ENCODE measurements around the gene PRX. TPM values are rescaled to one million over a fixed set of nuclear protein-coding genes. Genes with fewer than 3 reads are reported as not detected.

Gene PRX, protein sequence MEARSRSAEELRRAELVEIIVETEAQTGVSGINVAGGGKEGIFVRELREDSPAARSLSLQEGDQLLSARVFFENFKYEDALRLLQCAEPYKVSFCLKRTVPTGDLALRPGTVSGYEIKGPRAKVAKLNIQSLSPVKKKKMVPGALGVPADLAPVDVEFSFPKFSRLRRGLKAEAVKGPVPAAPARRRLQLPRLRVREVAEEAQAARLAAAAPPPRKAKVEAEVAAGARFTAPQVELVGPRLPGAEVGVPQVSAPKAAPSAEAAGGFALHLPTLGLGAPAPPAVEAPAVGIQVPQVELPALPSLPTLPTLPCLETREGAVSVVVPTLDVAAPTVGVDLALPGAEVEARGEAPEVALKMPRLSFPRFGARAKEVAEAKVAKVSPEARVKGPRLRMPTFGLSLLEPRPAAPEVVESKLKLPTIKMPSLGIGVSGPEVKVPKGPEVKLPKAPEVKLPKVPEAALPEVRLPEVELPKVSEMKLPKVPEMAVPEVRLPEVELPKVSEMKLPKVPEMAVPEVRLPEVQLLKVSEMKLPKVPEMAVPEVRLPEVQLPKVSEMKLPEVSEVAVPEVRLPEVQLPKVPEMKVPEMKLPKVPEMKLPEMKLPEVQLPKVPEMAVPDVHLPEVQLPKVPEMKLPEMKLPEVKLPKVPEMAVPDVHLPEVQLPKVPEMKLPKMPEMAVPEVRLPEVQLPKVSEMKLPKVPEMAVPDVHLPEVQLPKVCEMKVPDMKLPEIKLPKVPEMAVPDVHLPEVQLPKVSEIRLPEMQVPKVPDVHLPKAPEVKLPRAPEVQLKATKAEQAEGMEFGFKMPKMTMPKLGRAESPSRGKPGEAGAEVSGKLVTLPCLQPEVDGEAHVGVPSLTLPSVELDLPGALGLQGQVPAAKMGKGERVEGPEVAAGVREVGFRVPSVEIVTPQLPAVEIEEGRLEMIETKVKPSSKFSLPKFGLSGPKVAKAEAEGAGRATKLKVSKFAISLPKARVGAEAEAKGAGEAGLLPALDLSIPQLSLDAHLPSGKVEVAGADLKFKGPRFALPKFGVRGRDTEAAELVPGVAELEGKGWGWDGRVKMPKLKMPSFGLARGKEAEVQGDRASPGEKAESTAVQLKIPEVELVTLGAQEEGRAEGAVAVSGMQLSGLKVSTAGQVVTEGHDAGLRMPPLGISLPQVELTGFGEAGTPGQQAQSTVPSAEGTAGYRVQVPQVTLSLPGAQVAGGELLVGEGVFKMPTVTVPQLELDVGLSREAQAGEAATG (N-terminal part only)
- total RNA-seq (2021; ENCODE audit: unreplicated experiment) (3.4 TPM), Bru-seq, nascent RNA (percentile 36 among the genes with signal in this experiment), BruChase-seq, experiment 1, labeled RNA remaining after a 2-hour chase (percentile 44 among the genes with signal in this experiment), BruChase-seq, experiment 2, labeled RNA remaining after a 6-hour chase (percentile 50 among the genes with signal in this experiment)
- polyA plus RNA-seq (2012; ENCODE audit: insufficient read length), result 4.0 TPM
- long read RNA-seq, partial matches to known transcripts, result 1 of 4 reads
- long read RNA-seq, other reads (novel, unspliced or antisense), result 3 of 4 reads

DNA sequence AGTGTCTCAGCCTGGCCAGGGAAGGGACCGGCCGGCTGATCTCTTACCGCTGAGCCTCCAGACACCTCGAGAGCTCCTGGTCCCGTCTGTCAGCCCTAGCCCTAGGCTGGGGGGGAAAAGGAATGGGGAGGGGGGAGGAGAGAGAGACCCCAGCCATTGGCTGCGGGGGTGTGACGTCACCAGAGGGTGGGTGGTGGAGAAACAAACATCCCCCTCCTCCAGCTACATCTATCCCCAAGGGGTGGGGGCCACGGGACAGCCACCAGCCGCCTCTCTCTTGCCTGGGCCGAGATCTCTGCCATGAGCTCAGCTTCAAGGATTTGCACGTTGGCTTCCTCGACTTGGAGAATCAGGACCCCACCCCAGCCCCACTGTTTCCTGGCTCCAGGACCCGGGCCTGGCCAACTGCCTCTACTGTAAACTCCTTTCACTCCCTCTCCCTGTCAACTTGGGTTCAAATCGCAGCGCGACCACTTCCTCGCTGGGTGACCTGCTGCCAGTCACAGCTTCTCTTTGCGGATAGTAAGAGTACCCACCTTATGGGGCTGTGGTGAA is at the start of gene PRX:
Gene PRX, minus strand, starts transcription at position 88 of the 555 bp plus-strand sequence. CDS start 5,446 bp downstream, outside the sequence.
- H3K9me3 ChIP-seq (ENCODE audit: control insufficient read depth, insufficient read depth, low read depth, low read length), result no peaks in the 10 kb centered on the region
- in situ Hi-C loops (cut with HindIII; ENCODE audit: low pct_unique_long_range_greater_than_20kb, low sequenced_read_pairs), result no loop called here
- POLR2A ChIA-PET, result interaction anchor here (0.6 kb wide), 1 partner anchor 185 kb away, joined by 5 read pairs; no protein-coding TSS in a partner anchor
- no TSS peak for BruUV-seq (replicated peaks)
- peaks cover 12% of the 10 kb centered on the region for H3K4me1 ChIP-seq (ENCODE audit: control insufficient read depth, insufficient read depth, low read length)
- TF ChIP-seq, protein P1, sequence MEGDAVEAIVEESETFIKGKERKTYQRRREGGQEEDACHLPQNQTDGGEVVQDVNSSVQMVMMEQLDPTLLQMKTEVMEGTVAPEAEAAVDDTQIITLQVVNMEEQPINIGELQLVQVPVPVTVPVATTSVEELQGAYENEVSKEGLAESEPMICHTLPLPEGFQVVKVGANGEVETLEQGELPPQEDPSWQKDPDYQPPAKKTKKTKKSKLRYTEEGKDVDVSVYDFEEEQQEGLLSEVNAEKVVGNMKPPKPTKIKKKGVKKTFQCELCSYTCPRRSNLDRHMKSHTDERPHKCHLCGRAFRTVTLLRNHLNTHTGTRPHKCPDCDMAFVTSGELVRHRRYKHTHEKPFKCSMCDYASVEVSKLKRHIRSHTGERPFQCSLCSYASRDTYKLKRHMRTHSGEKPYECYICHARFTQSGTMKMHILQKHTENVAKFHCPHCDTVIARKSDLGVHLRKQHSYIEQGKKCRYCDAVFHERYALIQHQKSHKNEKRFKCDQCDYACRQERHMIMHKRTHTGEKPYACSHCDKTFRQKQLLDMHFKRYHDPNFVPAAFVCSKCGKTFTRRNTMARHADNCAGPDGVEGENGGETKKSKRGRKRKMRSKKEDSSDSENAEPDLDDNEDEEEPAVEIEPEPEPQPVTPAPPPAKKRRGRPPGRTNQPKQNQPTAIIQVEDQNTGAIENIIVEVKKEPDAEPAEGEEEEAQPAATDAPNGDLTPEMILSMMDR (IDR thresholded peaks at IDR 0.05), result no peak
- no peak for TF ChIP-seq SIN3A (IDR thresholded peaks at IDR 0.05; ENCODE audit: borderline replicate concordance, insufficient read depth, low read depth, low read length)
- TF ChIP-seq, protein P2, sequence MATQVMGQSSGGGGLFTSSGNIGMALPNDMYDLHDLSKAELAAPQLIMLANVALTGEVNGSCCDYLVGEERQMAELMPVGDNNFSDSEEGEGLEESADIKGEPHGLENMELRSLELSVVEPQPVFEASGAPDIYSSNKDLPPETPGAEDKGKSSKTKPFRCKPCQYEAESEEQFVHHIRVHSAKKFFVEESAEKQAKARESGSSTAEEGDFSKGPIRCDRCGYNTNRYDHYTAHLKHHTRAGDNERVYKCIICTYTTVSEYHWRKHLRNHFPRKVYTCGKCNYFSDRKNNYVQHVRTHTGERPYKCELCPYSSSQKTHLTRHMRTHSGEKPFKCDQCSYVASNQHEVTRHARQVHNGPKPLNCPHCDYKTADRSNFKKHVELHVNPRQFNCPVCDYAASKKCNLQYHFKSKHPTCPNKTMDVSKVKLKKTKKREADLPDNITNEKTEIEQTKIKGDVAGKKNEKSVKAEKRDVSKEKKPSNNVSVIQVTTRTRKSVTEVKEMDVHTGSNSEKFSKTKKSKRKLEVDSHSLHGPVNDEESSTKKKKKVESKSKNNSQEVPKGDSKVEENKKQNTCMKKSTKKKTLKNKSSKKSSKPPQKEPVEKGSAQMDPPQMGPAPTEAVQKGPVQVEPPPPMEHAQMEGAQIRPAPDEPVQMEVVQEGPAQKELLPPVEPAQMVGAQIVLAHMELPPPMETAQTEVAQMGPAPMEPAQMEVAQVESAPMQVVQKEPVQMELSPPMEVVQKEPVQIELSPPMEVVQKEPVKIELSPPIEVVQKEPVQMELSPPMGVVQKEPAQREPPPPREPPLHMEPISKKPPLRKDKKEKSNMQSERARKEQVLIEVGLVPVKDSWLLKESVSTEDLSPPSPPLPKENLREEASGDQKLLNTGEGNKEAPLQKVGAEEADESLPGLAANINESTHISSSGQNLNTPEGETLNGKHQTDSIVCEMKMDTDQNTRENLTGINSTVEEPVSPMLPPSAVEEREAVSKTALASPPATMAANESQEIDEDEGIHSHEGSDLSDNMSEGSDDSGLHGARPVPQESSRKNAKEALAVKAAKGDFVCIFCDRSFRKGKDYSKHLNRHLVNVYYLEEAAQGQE (IDR thresholded peaks at IDR 0.05; ENCODE audit: insufficient read depth in 1 of 2, low read depth in 2 of 2, low read length in 1 of 2), result no peak
- no peak for TF ChIP-seq POLR2AphosphoS5 (IDR thresholded peaks at IDR 0.05; ENCODE audit: low read depth, low read length)
- no peak for TF ChIP-seq TCF7L2 (IDR thresholded peaks at IDR 0.05; ENCODE audit: low read depth, low read length)
- CTCF ChIA-PET, result no interaction called here
- ATAC-seq (no peak), DNase-seq (ENCODE audit: low read depth, low spot score) (no peak)
- H3K4me3 ChIP-seq (ENCODE audit: low read depth in 2 of 2, low read length in 2 of 2), result no peak within 1 kb of the TSS
- no peaks in the 10 kb centered on the region for H3K27me3 ChIP-seq (ENCODE audit: control insufficient read depth, insufficient read depth, low read length)
- intact Hi-C loops (cut with micrococcal nuclease; ENCODE audit: unreplicated experiment), result no loop called here
- no peaks in the 10 kb centered on the region for H3K36me3 ChIP-seq (ENCODE audit: control insufficient read depth, insufficient read depth, low read length)
- no peak within 1 kb of the TSS for H3K27ac ChIP-seq (ENCODE audit: low read length)

Measured in Panc1 (cell line).